IPS-11a (cell line): ENCODE measurements around the gene CLVS2.

Experiments used
- H3K4me3 ChIP-seq: one replicate; pipeline ENCODE4 v1.5.1; 2013; ENCODE audit warnings: low read depth, low read length, control low read depth

CLVS2 gene

DNA sequence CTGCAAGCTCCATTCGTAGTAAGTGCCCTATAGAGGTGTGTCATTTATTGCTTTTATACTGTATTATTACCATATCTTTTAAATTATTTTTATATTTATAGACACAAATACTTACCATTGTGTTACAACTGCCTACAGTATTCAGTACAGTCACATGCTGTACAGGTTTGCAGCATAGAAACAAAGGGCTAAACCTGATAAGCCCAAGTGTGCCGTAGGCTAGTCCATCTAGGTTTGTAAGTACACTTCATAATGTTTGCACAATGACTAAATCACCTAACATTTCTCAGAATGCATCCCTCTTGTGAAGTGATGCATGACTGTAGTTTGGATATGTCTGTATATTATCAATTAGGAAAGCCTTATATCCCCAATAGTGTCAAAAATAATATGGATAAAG, 122.8 kb downstream of the CLVS2 start:
- no peak overlapping the region for H3K4me3 ChIP-seq
